Tibial artery (tissue), 4 donors: ENCODE data around the gene ROBO2.

Source experiments
- DNase-seq, 2 donors: peaks; one replicate each; pipeline ENCODE4 v3.0.0-alpha.2; 2019
- H3K27ac ChIP-seq, 2 donors: fragments of 200-600 bp; sonication (generic) in 1 of 2; 1 replicate in 1 of 2; 2 replicates in 1 of 2; pipeline ENCODE4 v1.5.1; 2018 to 2019; ENCODE audit warnings: mild to moderate bottlenecking in 1 of 2
- H3K27me3 ChIP-seq, 2 donors: fragments of 200-600 bp; sonication (generic) in 1 of 2; one replicate each; pipeline versions ENCODE4 v1.5.1 to v1.6.0; 2016 to 2019
- H3K36me3 ChIP-seq, 3 donors: fragments of 200-600 bp; sonication (generic) in 2 of 3; one replicate each; pipeline ENCODE4 v1.5.1; 2016 to 2019; ENCODE audit warnings: mild to moderate bottlenecking in 2 of 3
- H3K4me1 ChIP-seq, 4 donors: fragments of 200-600 bp; sonication (generic) in 2 of 4; 1 replicate in 3 of 4; 2 replicates in 1 of 4; pipeline ENCODE4 v1.5.1; 2016 to 2019
- H3K4me3 ChIP-seq, 2 donors: fragments of 200-600 bp; sonication (generic) in 1 of 2; 1 replicate in 1 of 2; 2 replicates in 1 of 2; pipeline ENCODE4 v1.5.1; 2018 to 2019; ENCODE audit warnings: mild to moderate bottlenecking in 2 of 2
- H3K9me3 ChIP-seq, 3 donors: fragments of 200-600 bp; sonication (generic) in 1 of 3; one replicate each; pipeline ENCODE4 v1.5.1; 2016 to 2019
- CTCF ChIP-seq, 2 experiments: fragments of 200-600 bp in 1 of 2; fragments of 450-650 bp in 1 of 2; IDR thresholded peaks; one replicate each; pipeline ENCODE4 v1.5.1; 2017 to 2019; ENCODE audit warnings: antibody characterized with exemption in 2 of 2, mild to moderate bottlenecking in 1 of 2, moderate library complexity in 1 of 2
- intact Hi-C: fragments of 100-400 bp; cut with DNase I; formaldehyde crosslinking; loops from one replicate; pipeline ENCODE4 v1.15.0; 2023; ENCODE audit warnings: low total_unique reads

ROBO2 gene

DNA sequence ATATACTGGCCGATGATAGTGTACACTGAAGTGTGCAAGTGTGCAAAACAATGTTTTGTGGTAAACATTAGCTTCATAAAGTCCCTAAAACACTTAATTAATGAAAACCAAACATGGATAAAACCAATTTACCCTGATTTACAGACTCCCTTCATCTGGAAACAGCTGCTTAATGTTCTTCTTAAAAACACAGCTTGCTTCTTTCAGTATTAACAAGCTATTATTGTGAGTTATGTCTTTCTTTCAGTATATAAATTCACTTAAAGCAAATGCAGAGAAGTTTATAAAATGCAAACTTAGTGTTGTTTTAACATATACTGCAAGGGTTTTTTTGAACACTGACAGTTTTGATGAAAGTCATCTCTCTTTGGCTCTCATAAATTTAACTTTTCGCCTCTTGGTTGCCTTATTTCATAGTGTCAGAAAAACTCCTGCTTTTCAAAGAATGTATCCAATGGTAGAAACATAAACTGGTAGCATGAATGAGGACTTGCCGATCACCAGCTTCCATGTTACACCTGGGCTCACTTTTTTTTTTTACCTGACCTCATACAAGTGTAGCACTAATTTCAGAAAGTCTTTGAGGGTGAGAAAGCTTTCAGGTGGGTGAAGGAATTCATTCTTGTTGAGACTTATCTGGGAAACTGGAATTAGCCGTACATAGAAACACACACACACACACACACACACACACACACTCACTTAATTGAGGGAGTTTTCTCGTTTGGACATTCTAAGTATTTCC lies 532.2 kb downstream of the ROBO2 start:
- intact Hi-C loops: no loop called here
- no peaks in the 10 kb centered on the region for H3K9me3 ChIP-seq
- H3K36me3 ChIP-seq: no peaks in the 10 kb centered on the region
- no peaks in the 10 kb centered on the region for H3K27me3 ChIP-seq
- no peak for DNase-seq
- no peak overlapping the region for H3K27ac ChIP-seq
- no peaks in the 10 kb centered on the region for H3K4me1 ChIP-seq
- H3K4me3 ChIP-seq: no peak overlapping the region
- no peak for TF ChIP-seq CTCF (IDR thresholded peaks at IDR 0.05)

- Histone ChIP-seq H3K27me3 (no peaks in the 10 kb centered on the region), H3K9me3 (no peaks in the 10 kb centered on the region), H3K27ac (no peak overlapping the region), H3K36me3 (no peaks in the 10 kb centered on the region), H3K4me3 (no peak overlapping the region), H3K4me1 (no peaks in the 10 kb centered on the region)
- no peak for DNase-seq
- no peak for TF ChIP-seq CTCF (IDR thresholded peaks at IDR 0.05)
- intact Hi-C loops: no loop called here
These were observed 537.4 kb downstream of the ROBO2 start for GRCh38 chr3:77577264-77577663.

DNA sequence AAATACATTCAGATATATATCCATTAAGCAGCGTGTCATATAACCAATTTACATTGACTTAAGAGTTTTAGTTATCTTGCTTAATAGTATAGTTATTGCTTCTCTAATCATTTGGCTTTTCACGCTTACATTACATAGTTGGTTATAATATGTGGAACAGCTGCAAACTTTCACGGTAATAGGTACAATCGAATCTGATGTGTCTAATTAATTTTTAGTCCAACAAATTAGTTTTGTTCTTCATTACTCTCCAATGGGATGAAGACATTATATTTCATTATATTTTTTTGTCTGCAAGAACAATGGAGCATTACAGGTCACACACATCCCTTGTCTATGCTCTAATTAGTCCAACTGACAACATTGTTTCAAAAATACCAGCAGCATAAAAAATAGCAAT lies 546.3 kb downstream of the ROBO2 start:
- TF ChIP-seq CTCF (IDR thresholded peaks at IDR 0.05): no peak
- no peaks in the 10 kb centered on the region for H3K36me3 ChIP-seq
- no peaks in the 10 kb centered on the region for H3K27me3 ChIP-seq
- intact Hi-C loops: no loop called here
- no peak overlapping the region for H3K27ac ChIP-seq
- no peaks in the 10 kb centered on the region for H3K9me3 ChIP-seq
- H3K4me3 ChIP-seq: no peak overlapping the region
- no peaks in the 10 kb centered on the region for H3K4me1 ChIP-seq
- DNase-seq: no peak

DNA sequence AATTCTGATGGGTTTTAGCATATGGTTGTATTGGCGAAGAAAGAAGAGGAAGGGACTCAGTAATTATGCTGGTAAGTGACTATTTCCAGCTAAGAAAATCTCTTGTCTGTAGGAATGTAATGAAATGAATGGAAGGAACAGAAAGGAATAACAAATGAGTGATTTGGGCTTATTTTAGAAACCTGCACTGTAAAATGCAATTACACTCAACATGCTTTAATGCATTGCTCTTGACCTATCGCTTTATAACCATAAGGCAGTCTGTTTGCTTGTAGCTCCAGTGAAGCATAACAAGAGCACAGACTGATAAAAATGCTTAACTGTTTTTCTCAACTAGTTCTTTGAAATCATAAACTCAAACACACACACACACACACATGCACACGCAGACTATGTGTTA lies 549.0 kb downstream of the ROBO2 start:
- no peak for TF ChIP-seq CTCF (IDR thresholded peaks at IDR 0.05)
- H3K4me1 ChIP-seq: no peaks in the 10 kb centered on the region
- no peak overlapping the region for H3K4me3 ChIP-seq
- H3K27me3 ChIP-seq: no peaks in the 10 kb centered on the region
- no peak overlapping the region for H3K27ac ChIP-seq
- DNase-seq: no peak
- H3K36me3 ChIP-seq: no peaks in the 10 kb centered on the region
- intact Hi-C loops: loop anchor here (1.0 kb wide), 1 partner anchor 11 kb away; no protein-coding TSS in a partner anchor
- H3K9me3 ChIP-seq: no peaks in the 10 kb centered on the region

DNA sequence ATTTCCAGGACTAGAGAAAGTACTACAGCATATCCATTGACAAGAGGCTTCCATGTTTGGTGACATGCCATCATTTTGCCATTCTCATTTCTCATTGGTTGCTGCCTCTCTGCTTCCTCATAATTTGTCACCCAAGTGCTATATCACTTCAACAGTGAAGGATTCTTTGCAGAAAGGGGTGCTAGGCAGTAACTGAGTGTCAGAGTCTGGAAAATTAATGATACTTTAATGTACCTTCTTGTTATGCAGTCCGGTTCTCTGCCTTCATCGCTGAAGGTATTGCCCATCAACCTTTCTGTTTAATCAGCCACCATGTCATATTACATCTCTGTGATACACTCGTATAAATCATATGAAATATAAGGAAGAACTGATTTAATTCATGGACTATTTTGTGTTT lies 550.3 kb downstream of the ROBO2 start:
- no peak overlapping the region for H3K4me3 ChIP-seq
- no peaks in the 10 kb centered on the region for H3K36me3 ChIP-seq
- no peaks in the 10 kb centered on the region for H3K4me1 ChIP-seq
- H3K27ac ChIP-seq: no peak overlapping the region
- H3K27me3 ChIP-seq: no peaks in the 10 kb centered on the region
- TF ChIP-seq CTCF (IDR thresholded peaks at IDR 0.05): no peak
- no peak for DNase-seq
- H3K9me3 ChIP-seq: no peaks in the 10 kb centered on the region
- intact Hi-C loops: no loop called here
